Panc1 (cell line): ENCODE results near the gene SIKE1. TPM values are rescaled to one million over a fixed set of nuclear protein-coding genes. Genes with fewer than 3 reads are reported as not detected.

Experiments
- ATAC-seq: fragments of 200-7000 bp; cut with Tn5 transposase; 2 replicates; pipeline ENCODE4 v1.9.1; 2020; ENCODE audit warnings: mild to moderate bottlenecking, moderate library complexity
- BruUV-seq: library from RNA; stranded (reverse); fragments of 400-500 nt; replicated peaks from 2 replicates; lab custom pipeline; 2021; lab: Mats Ljungman, UMichigan
- CTCF ChIA-PET: fragments of 300-600 bp; sonication (Branson Sonifier 250); formaldehyde crosslinking; loops from one replicate; lab custom pipeline; 2022; ENCODE audit warnings: antibody characterized with exemption; lab: Charles Lee
- POLR2A ChIA-PET: fragments of 300-600 bp; sonication (Branson Sonifier 250); formaldehyde crosslinking; loops from one replicate; lab custom pipeline; 2022; ENCODE audit warnings: antibody characterized with exemption; lab: Charles Lee
- DNase-seq: peaks from one replicate; pipeline ENCODE4 v3.0.0-alpha.2; 2010; ENCODE audit warnings: low read depth, low spot score
- H3K27ac ChIP-seq: 2 replicates; pipeline ENCODE4 v1.5.1; 2011; ENCODE audit warnings: mild to moderate bottlenecking, low read length, inconsistent platforms
- H3K27me3 ChIP-seq: fragments of 200-500 bp; sonication (Bioruptor generic); 2 replicates; pipeline ENCODE4 v1.6.0; 2014; ENCODE audit warnings: low read length, inconsistent platforms; ENCODE audit not compliant: control insufficient read depth, insufficient read depth
- H3K36me3 ChIP-seq: fragments of 200-500 bp; sonication (Bioruptor generic); 2 replicates; pipeline ENCODE4 v1.5.1; 2014; ENCODE audit warnings: inconsistent platforms, mild to moderate bottlenecking, low read length, moderate library complexity; ENCODE audit not compliant: control insufficient read depth, insufficient read depth
- H3K4me1 ChIP-seq: 2 replicates; pipeline ENCODE4 v1.5.1; 2011; ENCODE audit warnings: inconsistent platforms, mild to moderate bottlenecking, low read length, moderate library complexity; ENCODE audit not compliant: control insufficient read depth, insufficient read depth
- H3K4me3 ChIP-seq, 2 experiments: 2 replicates each; pipeline ENCODE4 v1.5.1; 2011 to 2012; ENCODE audit warnings: low read depth in 2 of 2, low read length in 2 of 2, mild to moderate bottlenecking in 2 of 2, inconsistent platforms in 1 of 2, moderate library complexity in 1 of 2
- H3K9me3 ChIP-seq: fragments of 200-500 bp; sonication (Bioruptor generic); 2 replicates; pipeline ENCODE4 v1.5.1; 2014; ENCODE audit warnings: low read depth, mild to moderate bottlenecking, inconsistent platforms, low read length, moderate library complexity; ENCODE audit not compliant: control insufficient read depth, insufficient read depth
- CTCF ChIP-seq: fragments of 450-650 bp; IDR thresholded peaks from 2 replicates; pipeline ENCODE4 v1.5.1; 2017; ENCODE audit warnings: mild to moderate bottlenecking
- POLR2AphosphoS5 ChIP-seq: IDR thresholded peaks from 2 replicates; pipeline ENCODE4 v1.6.1; 2012; ENCODE audit warnings: mild to moderate bottlenecking, low read depth, low read length, moderate library complexity
- REST ChIP-seq, 2 experiments: IDR thresholded peaks; 2 replicates each; pipeline ENCODE4 v1.6.1; 2011 to 2012; ENCODE audit warnings: low read depth in 2 of 2, control low read depth in 1 of 2, low read length in 1 of 2, mild to moderate bottlenecking in 1 of 2, moderate library complexity in 1 of 2; ENCODE audit not compliant: insufficient read depth in 1 of 2
- SIN3A ChIP-seq: IDR thresholded peaks from 2 replicates; pipeline ENCODE4 v1.6.1; 2012; ENCODE audit warnings: low read depth, mild to moderate bottlenecking, low read length, moderate library complexity, borderline replicate concordance; ENCODE audit not compliant: insufficient read depth
- TCF7L2 ChIP-seq: IDR thresholded peaks from 2 replicates; pipeline ENCODE4 v1.6.1; 2011; ENCODE audit warnings: mild to moderate bottlenecking, low read depth, low read length, inconsistent platforms
- in situ Hi-C: cut with HindIII; loops from 2 replicates; pipeline ENCODE4 v1.10.0; 2016; ENCODE audit warnings: low sequenced_read_pairs, low pct_unique_long_range_greater_than_20kb
- intact Hi-C: fragments of 100-400 bp; cut with micrococcal nuclease; formaldehyde crosslinking; loops from one replicate; pipeline ENCODE4 v1.10.0; 2022; ENCODE audit not compliant: unreplicated experiment
- total RNA-seq: library from RNA; stranded (reverse); gene quantifications from one replicate; pipeline ENCODE4 v1.2.1, GENCODE V29; 2021; ENCODE audit not compliant: unreplicated experiment

SIKE1 gene
- total RNA-seq, 1 experiment from 2014 or later: 29.7 TPM

- Histone ChIP-seq H3K27ac (no peak overlapping the region), H3K4me1 (no peaks in the 10 kb centered on the region), H3K36me3 (peaks cover 37% of the 10 kb centered on the region), H3K9me3 (no peaks in the 10 kb centered on the region), H3K27me3 (no peaks in the 10 kb centered on the region), H3K4me3 (no peak overlapping the region)
- no TSS peak for BruUV-seq
- no peak for ATAC-seq
- POLR2A ChIA-PET: interaction anchor here (0.6 kb wide), 1 partner anchor 8 kb away, joined by 3 read pairs; no protein-coding TSS in a partner anchor
- intact Hi-C loops: no loop called here
- no peak for DNase-seq
- in situ Hi-C loops: no loop called here
- CTCF ChIA-PET: interaction anchor here (0.7 kb wide), 1 partner anchor 1766 kb away, joined by 3 read pairs; no protein-coding TSS in a partner anchor
- TF ChIP-seq CTCF: no peak
- TF ChIP-seq SIN3A: no peak
- TF ChIP-seq POLR2AphosphoS5: no peak
- no peak for TF ChIP-seq TCF7L2
- TF ChIP-seq REST (IDR thresholded peaks at IDR 0.05; ENCODE audit: insufficient read depth in 1 of 2, low read depth in 2 of 2, low read length in 1 of 2): no peak
These were observed 35.2 kb downstream of the SIKE1 start for GRCh38 chr1:114745291-114745690.

GRCh38 chr1:114741963-114742746 is 38.3 kb downstream of the SIKE1 start:
- DNase-seq (no peak), ATAC-seq (no peak)
- H3K27me3 ChIP-seq: no peaks in the 10 kb centered on the region
- no peak overlapping the region for H3K4me3 ChIP-seq
- BruUV-seq: no TSS peak
- no peaks in the 10 kb centered on the region for H3K9me3 ChIP-seq
- in situ Hi-C loops: no loop called here
- peaks cover 29% of the 10 kb centered on the region for H3K36me3 ChIP-seq
- ChIA-PET CTCF (no interaction called here), POLR2A (no interaction called here)
- TF ChIP-seq SIN3A (no peak), REST (IDR thresholded peaks at IDR 0.05; ENCODE audit: insufficient read depth in 1 of 2, low read depth in 2 of 2, low read length in 1 of 2) (no peak), CTCF (no peak), POLR2AphosphoS5 (no peak), TCF7L2 (no peak)
- no peak overlapping the region for H3K27ac ChIP-seq
- no peaks in the 10 kb centered on the region for H3K4me1 ChIP-seq
- intact Hi-C loops: no loop called here
